Measurements from ENCODE around the gene C5orf34. TPM values are rescaled to one million over a fixed set of nuclear protein-coding genes. Genes with fewer than 3 reads are reported as not detected.

C5orf34 gene
- total and polyA plus RNA-seq, 2 donors (not counting 3 experiments of a cell fraction or from before 2014, with no cell fraction given) = 2.1 to 6.5 TPM

- dilution Hi-C loops (cut with MboI; ENCODE audit: extremely low pct_ligation_motif_present, low sequenced_read_pairs) (no loop called here), intact Hi-C loops (cut with micrococcal nuclease) (no loop called here)
- Histone ChIP-seq H3K4me1 (ENCODE audit: control insufficient read depth, extremely low read depth, insufficient read depth, low read length) (peaks cover 25% of the 10 kb centered on the region), H3K36me3 (ENCODE audit: control insufficient read depth in 2 of 2, extremely low read depth in 1 of 2, insufficient read depth in 2 of 2, low read length in 2 of 2) (peaks cover 3 to 16% of the 10 kb centered on the region in 2 experiments), H2AFZ (ENCODE audit: low read depth, low read length) (no peak overlapping the region), H3K9me1 (replicated peaks; ENCODE audit: control insufficient read depth, extremely low read depth, insufficient read depth, low read length) (no peaks in the 10 kb centered on the region), H3K4me2 (ENCODE audit: insufficient read depth, low read length) (peak overlapping the region; percentile 93), H3K27me3 (ENCODE audit: control insufficient read depth in 2 of 2, insufficient read depth in 2 of 2, low read length in 2 of 2) (peaks cover 0 to 1% of the 10 kb centered on the region in 2 experiments), H3K27ac (ENCODE audit: insufficient read depth, low read depth, low read length) (no peak overlapping the region), H3K9me3 (replicated peaks; ENCODE audit: control insufficient read depth, insufficient read depth, low read length) (no peaks in the 10 kb centered on the region), H3K9ac (replicated peaks; ENCODE audit: extremely low read depth, insufficient read depth, low read length) (no peak overlapping the region), H3K4me3 (replicated peaks in 1 of 3; ENCODE audit: insufficient read depth in 1 of 3, low read depth in 1 of 3, low read length in 3 of 3) (peak overlapping the region in 1 of 3 experiments; percentile 96), H3K79me2 (ENCODE audit: control insufficient read depth, insufficient read depth, low read length) (peaks cover 66% of the 10 kb centered on the region), H4K20me1 (replicated peaks; ENCODE audit: control insufficient read depth, extremely low read depth, insufficient read depth, low read length) (peaks cover 7% of the 10 kb centered on the region)
- no TSS peak for BruUV-seq (replicated peaks)
- TF ChIP-seq JUN (IDR thresholded peaks at IDR 0.05; ENCODE audit: borderline replicate concordance, insufficient read depth, insufficient read length, low read depth) (no peak), POLR2A (IDR thresholded peaks at IDR 0.05; ENCODE audit: low read depth, low read length) (no peak)
- POLR2A ChIA-PET = no interaction called here
- FAIRE-seq (no peak), DNase-seq (ENCODE audit: low read depth, low spot score) (no peak)
- CTCF ChIA-PET = interaction anchor here (1.0 to 3.6 kb wide), 6 partner anchors 10 to 77 kb away, joined by 3 to 17 read pairs (median 10); partner anchors contain the start of genes NNT and TMEM267
Measured at GRCh38 chr5:43554497-43554896, 39.5 kb upstream of the C5orf34 start.

- no peak overlapping the region for H3K9ac ChIP-seq (replicated peaks; ENCODE audit: extremely low read depth, insufficient read depth, low read length)
- peaks cover 9% of the 10 kb centered on the region for H4K20me1 ChIP-seq (replicated peaks; ENCODE audit: control insufficient read depth, extremely low read depth, insufficient read depth, low read length)
Measured at GRCh38 chr5:43553381-43553780, 38.4 kb upstream of the C5orf34 start.

More at GRCh38 chr5:43553381-43553780, 38.4 kb upstream of the C5orf34 start:
- ChIA-PET CTCF (interaction anchor here (1.0 to 2.1 kb wide), 2 partner anchors 13 to 70 kb away, joined by 3 to 9 read pairs; partner anchors contain the start of gene TMEM267), POLR2A (no interaction called here)
- Histone ChIP-seq H2AFZ (ENCODE audit: low read depth, low read length) (no peak overlapping the region), H3K4me2 (ENCODE audit: insufficient read depth, low read length) (no peak overlapping the region), H3K9me3 (replicated peaks; ENCODE audit: control insufficient read depth, insufficient read depth, low read length) (no peaks in the 10 kb centered on the region), H3K27me3 (ENCODE audit: control insufficient read depth in 2 of 2, insufficient read depth in 2 of 2, low read length in 2 of 2) (no peaks in the 10 kb centered on the region), H3K79me2 (ENCODE audit: control insufficient read depth, insufficient read depth, low read length) (peaks cover 75% of the 10 kb centered on the region), H3K4me1 (ENCODE audit: control insufficient read depth, extremely low read depth, insufficient read depth, low read length) (peaks cover 25% of the 10 kb centered on the region), H3K36me3 (ENCODE audit: control insufficient read depth in 2 of 2, extremely low read depth in 1 of 2, insufficient read depth in 2 of 2, low read length in 2 of 2) (peaks cover 6 to 21% of the 10 kb centered on the region in 2 experiments), H3K4me3 (replicated peaks in 1 of 3; ENCODE audit: insufficient read depth in 1 of 3, low read depth in 1 of 3, low read length in 3 of 3) (no peak overlapping the region), H3K27ac (ENCODE audit: insufficient read depth, low read depth, low read length) (no peak overlapping the region), H3K9me1 (replicated peaks; ENCODE audit: control insufficient read depth, extremely low read depth, insufficient read depth, low read length) (no peaks in the 10 kb centered on the region)
- TF ChIP-seq GATA2 (IDR thresholded peaks at IDR 0.05; ENCODE audit: insufficient read depth, insufficient read length, low read depth, low read length) (no peak), MAX (IDR thresholded peaks at IDR 0.05; ENCODE audit: insufficient read depth, insufficient read length) (no peak), JUN (IDR thresholded peaks at IDR 0.05; ENCODE audit: borderline replicate concordance, insufficient read depth, insufficient read length, low read depth) (no peak), CTCF (IDR thresholded peaks at IDR 0.05; ENCODE audit: extremely low read depth in 1 of 2, insufficient read depth in 1 of 2, low read depth in 1 of 2, low read length in 2 of 2) (no peak), FOS (IDR thresholded peaks at IDR 0.05; ENCODE audit: borderline replicate concordance, insufficient read depth, low read length) (no peak), EZH2 (IDR thresholded peaks at IDR 0.05; ENCODE audit: borderline replicate concordance, low read depth, low read length, severe bottlenecking) (no peak), POLR2AphosphoS5 (IDR thresholded peaks at IDR 0.05; ENCODE audit: insufficient read depth, low read depth, low read length) (no peak), MYC (IDR thresholded peaks at IDR 0.05; ENCODE audit: low read depth, low read length) (no peak), POLR2A (IDR thresholded peaks at IDR 0.05; ENCODE audit: low read depth, low read length) (no peak)
- FAIRE-seq (no peak), DNase-seq (ENCODE audit: low read depth, low spot score) (no peak)
- dilution Hi-C loops (cut with MboI; ENCODE audit: extremely low pct_ligation_motif_present, low sequenced_read_pairs) = no loop called here
- intact Hi-C loops (cut with micrococcal nuclease) = no loop called here
- no TSS peak for BruUV-seq (replicated peaks)
